A673 (cell line): ENCODE measurements around the gene MYL12B.

ENCODE experiments used
- EZH2 ChIP-seq: fragments of 200-600 bp; sonication (generic); IDR thresholded peaks from 2 replicates; pipeline ENCODE4 v1.6.1; 2017; ENCODE audit warnings: borderline replicate concordance, low read depth, mild to moderate bottlenecking, mixed read lengths, antibody characterized with exemption, low read length; ENCODE audit not compliant: poor library complexity, severe bottlenecking
- TF ChIP-seq, protein P1 (sequence below): fragments of 300-800, 200-600 bp; sonication (generic); conservative IDR thresholded peaks from 2 replicates; pipeline ENCODE4 v1.5.1; 2017; ENCODE audit warnings: low read depth, mild to moderate bottlenecking, antibody characterized with exemption, low read length, moderate library complexity, mixed read lengths

DNA sequence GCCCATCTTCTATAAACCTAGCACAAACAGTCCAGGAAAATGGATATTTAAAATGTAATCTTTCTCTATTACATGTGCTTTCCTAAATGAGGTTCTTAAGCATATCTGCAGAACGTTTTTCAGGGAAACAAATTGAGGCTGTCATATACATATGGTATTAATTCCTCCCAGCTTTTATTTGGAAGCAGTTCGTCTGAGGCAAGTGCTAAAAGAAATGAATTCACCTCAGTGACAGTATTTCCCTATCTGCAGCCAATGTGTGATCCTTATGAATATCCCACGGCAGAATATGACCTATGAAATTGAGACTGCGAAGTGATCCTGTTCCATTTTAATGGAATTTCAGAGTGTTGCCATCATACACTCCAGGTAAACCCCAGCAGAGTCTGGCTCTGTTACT lies 49.3 kb upstream of the MYL12B start:
- TF ChIP-seq EZH2: no peak
- TF ChIP-seq, protein P1, sequence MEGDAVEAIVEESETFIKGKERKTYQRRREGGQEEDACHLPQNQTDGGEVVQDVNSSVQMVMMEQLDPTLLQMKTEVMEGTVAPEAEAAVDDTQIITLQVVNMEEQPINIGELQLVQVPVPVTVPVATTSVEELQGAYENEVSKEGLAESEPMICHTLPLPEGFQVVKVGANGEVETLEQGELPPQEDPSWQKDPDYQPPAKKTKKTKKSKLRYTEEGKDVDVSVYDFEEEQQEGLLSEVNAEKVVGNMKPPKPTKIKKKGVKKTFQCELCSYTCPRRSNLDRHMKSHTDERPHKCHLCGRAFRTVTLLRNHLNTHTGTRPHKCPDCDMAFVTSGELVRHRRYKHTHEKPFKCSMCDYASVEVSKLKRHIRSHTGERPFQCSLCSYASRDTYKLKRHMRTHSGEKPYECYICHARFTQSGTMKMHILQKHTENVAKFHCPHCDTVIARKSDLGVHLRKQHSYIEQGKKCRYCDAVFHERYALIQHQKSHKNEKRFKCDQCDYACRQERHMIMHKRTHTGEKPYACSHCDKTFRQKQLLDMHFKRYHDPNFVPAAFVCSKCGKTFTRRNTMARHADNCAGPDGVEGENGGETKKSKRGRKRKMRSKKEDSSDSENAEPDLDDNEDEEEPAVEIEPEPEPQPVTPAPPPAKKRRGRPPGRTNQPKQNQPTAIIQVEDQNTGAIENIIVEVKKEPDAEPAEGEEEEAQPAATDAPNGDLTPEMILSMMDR: no peak
